ENCODE measurements around the gene HDAC9. TPM values are rescaled to one million over a fixed set of nuclear protein-coding genes. Genes with fewer than 3 reads are reported as not detected.

Gene HDAC9
- total RNA-seq, 1 experiment from 2014 or later = 31.9 TPM

GRCh38 chr7:18694911-18695310 lies 199.4 kb downstream of the HDAC9 start:
- ChIA-PET CTCF (no interaction called here), POLR2A (ENCODE audit: low non-redundant PET) (no interaction called here)
- Histone ChIP-seq H3K27ac (ENCODE audit: low read depth, low read length, poor library complexity, severe bottlenecking) (no peak overlapping the region), H3K4me1 (ENCODE audit: insufficient read depth, low read length, poor library complexity, severe bottlenecking) (peaks cover 8% of the 10 kb centered on the region), H3K4me3 (ENCODE audit: low read depth, low read length, poor library complexity, severe bottlenecking) (no peak overlapping the region), H3K27me3 (replicated peaks; ENCODE audit: insufficient read depth, low read depth, low read length, poor library complexity) (no peaks in the 10 kb centered on the region), H3K36me3 (ENCODE audit: insufficient read depth, low read length, poor library complexity, severe bottlenecking) (no peaks in the 10 kb centered on the region), H3K9me3 (ENCODE audit: low read depth, low read length, poor library complexity, severe bottlenecking) (no peaks in the 10 kb centered on the region)
- DNase-seq (ENCODE audit: low spot score) = no peak
- no peak for TF ChIP-seq CTCF (conservative IDR thresholded peaks at IDR 0.05; ENCODE audit: low read depth, low read length)
- intact Hi-C loops (cut with micrococcal nuclease; ENCODE audit: unreplicated experiment) = loop anchor here (5.0 kb wide), 2 partner anchors 427 to 747 kb away; no protein-coding TSS in a partner anchor
- BruUV-seq (replicated peaks) = no TSS peak

DNA sequence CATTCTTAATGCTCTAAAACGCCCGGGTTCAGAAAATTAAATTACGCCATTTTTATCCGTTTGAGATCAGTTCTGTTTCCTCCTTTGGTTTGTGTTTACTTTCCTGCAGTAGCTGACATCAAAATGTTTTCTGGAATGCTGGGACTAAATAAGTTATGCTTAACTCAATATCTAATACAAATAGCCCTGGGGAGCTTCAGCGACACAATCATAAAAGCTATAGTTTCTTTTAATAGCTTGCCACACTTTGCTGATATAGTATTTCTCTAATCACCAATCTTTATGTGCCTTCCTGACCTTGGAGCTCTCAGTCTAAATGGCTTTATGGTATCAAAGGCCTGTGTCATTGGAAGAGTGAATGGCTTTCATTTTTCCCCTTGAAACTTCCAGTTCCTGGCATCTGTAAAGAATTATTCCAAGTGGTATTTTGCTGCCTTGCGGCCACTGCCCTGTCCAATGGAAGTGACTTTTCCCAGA lies 202.7 kb downstream of the HDAC9 start:
- POLR2A ChIA-PET (ENCODE audit: low non-redundant PET) = no interaction called here
- peaks cover 5% of the 10 kb centered on the region for H3K4me1 ChIP-seq (ENCODE audit: insufficient read depth, low read length, poor library complexity, severe bottlenecking)
- BruUV-seq (replicated peaks) = no TSS peak
- no peaks in the 10 kb centered on the region for H3K9me3 ChIP-seq (ENCODE audit: low read depth, low read length, poor library complexity, severe bottlenecking)
- TF ChIP-seq CTCF (conservative IDR thresholded peaks at IDR 0.05; ENCODE audit: low read depth, low read length) = no peak
- no peak for TF ChIP-seq EZH2 (IDR thresholded peaks at IDR 0.05; ENCODE audit: borderline replicate concordance, low read depth, low read length, poor library complexity, severe bottlenecking)
- CTCF ChIA-PET = no interaction called here
- H3K36me3 ChIP-seq (ENCODE audit: insufficient read depth, low read length, poor library complexity, severe bottlenecking) = no peaks in the 10 kb centered on the region
- intact Hi-C loops (cut with micrococcal nuclease; ENCODE audit: unreplicated experiment) = no loop called here
- no peak overlapping the region for H3K27ac ChIP-seq (ENCODE audit: low read depth, low read length, poor library complexity, severe bottlenecking)
- H3K4me3 ChIP-seq (ENCODE audit: low read depth, low read length, poor library complexity, severe bottlenecking) = no peak overlapping the region
- no peak for DNase-seq (ENCODE audit: low spot score)
- no peaks in the 10 kb centered on the region for H3K27me3 ChIP-seq (replicated peaks; ENCODE audit: insufficient read depth, low read depth, low read length, poor library complexity)

- CTCF ChIA-PET = no interaction called here
- intact Hi-C loops (cut with micrococcal nuclease; ENCODE audit: unreplicated experiment) = no loop called here
Measured at GRCh38 chr7:18700147-18700546, 204.6 kb downstream of the HDAC9 start.

More at GRCh38 chr7:18700147-18700546, 204.6 kb downstream of the HDAC9 start:
- no peaks in the 10 kb centered on the region for H3K27me3 ChIP-seq (replicated peaks; ENCODE audit: insufficient read depth, low read depth, low read length, poor library complexity)
- no TSS peak for BruUV-seq (replicated peaks)
- POLR2A ChIA-PET (ENCODE audit: low non-redundant PET) = no interaction called here
- H3K36me3 ChIP-seq (ENCODE audit: insufficient read depth, low read length, poor library complexity, severe bottlenecking) = no peaks in the 10 kb centered on the region
- H3K27ac ChIP-seq (ENCODE audit: low read depth, low read length, poor library complexity, severe bottlenecking) = no peak overlapping the region
- TF ChIP-seq EZH2 (IDR thresholded peaks at IDR 0.05; ENCODE audit: borderline replicate concordance, low read depth, low read length, poor library complexity, severe bottlenecking) (no peak), CTCF (conservative IDR thresholded peaks at IDR 0.05; ENCODE audit: low read depth, low read length) (peak; percentile 30; the same call in 1 of the 2 replicates)
- no peak overlapping the region for H3K4me3 ChIP-seq (ENCODE audit: low read depth, low read length, poor library complexity, severe bottlenecking)
- no peaks in the 10 kb centered on the region for H3K4me1 ChIP-seq (ENCODE audit: insufficient read depth, low read length, poor library complexity, severe bottlenecking)
- DNase-seq (ENCODE audit: low spot score) = peak; percentile 20
- H3K9me3 ChIP-seq (ENCODE audit: low read depth, low read length, poor library complexity, severe bottlenecking) = no peaks in the 10 kb centered on the region
